Ovary (tissue), 9 donors: ENCODE measurements around the gene ZNF598. TPM values are rescaled to one million over a fixed set of nuclear protein-coding genes. Genes with fewer than 3 reads are reported as not detected.

Experiments used
- DNase-seq, 5 donors: peaks; one replicate each; pipeline ENCODE4 v3.0.0-alpha.2; 2019 to 2020
- H3K27ac ChIP-seq, 2 donors: fragments of 200-600 bp; one replicate each; pipeline versions ENCODE4 v1.5.1 to v1.8.0; 2019 to 2022
- H3K27me3 ChIP-seq: fragments of 200-600 bp; one replicate; pipeline ENCODE4 v1.8.0; 2022
- H3K36me3 ChIP-seq: fragments of 200-600 bp; sonication (generic); one replicate; pipeline ENCODE4 v1.5.1; 2019
- H3K4me1 ChIP-seq: one replicate; pipeline ENCODE4 v1.8.1; 2013; ENCODE audit warnings: mild to moderate bottlenecking, moderate library complexity; ENCODE audit not compliant: insufficient read depth
- H3K4me3 ChIP-seq: fragments of 200-600 bp; sonication (generic); one replicate; pipeline ENCODE4 v1.5.1; 2017
- H3K9me3 ChIP-seq, 2 donors: fragments of 200-600 bp in 1 of 2; sonication (generic) in 1 of 2; one replicate each; pipeline versions ENCODE4 v1.5.1 to v1.8.1; 2013 to 2019; ENCODE audit warnings: mild to moderate bottlenecking in 1 of 2, moderate library complexity in 1 of 2
- CTCF ChIP-seq, 3 donors: fragments of 450-650 bp in 2 of 3; fragments of 200-600 bp in 1 of 3; IDR thresholded peaks; one replicate each; pipeline versions ENCODE4 v1.5.1 to v1.8.0; 2016 to 2022; ENCODE audit warnings: antibody characterized with exemption in 3 of 3, mild to moderate bottlenecking in 1 of 3
- EP300 ChIP-seq: sonication (generic); formaldehyde crosslinking; IDR thresholded peaks from one replicate; pipeline ENCODE4 v1.6.1; 2017; ENCODE audit warnings: antibody characterized with exemption
- POLR2A ChIP-seq: fragments of 450-650 bp; IDR thresholded peaks from one replicate; pipeline ENCODE4 v1.6.1; 2017; ENCODE audit warnings: antibody characterized with exemption, mild to moderate bottlenecking, moderate library complexity
- WGBS, 3 donors: extraction: QIAGEN DNeasy Blood & Tissue Kit in 1 of 3; methylation state at CpG; one replicate each; pipeline versions ENCODE4 v1.1.5 to v1.1.7; 2013 to 2017; 5-methylcytosine and 5-hydroxymethylcytosine counted together
- intact Hi-C, 4 donors: fragments of 100-400 bp; cut with DNase I; formaldehyde crosslinking; loops; one replicate each; pipeline versions ENCODE4 v1.11.0 to v1.15.1; 2022 to 2023
- polyA plus RNA-seq, 2 donors: library from polyadenylated mRNA; stranded (reverse); fragments of 200-250 nt in 1 of 2; fragments of 350-450 nt in 1 of 2; fragmentation: Illumina TruSeq in 1 of 2; extraction: RNeasy Lipid Tissue Mini Kit (QIAGEN cat#74804) in 1 of 2; gene quantifications; one replicate each; pipeline ENCODE4 v1.2.3, GENCODE V29; 2013 to 2014
- total RNA-seq, 7 donors: library from RNA; depleted of rRNA in 2 of 7; stranded (reverse); fragments of >200 nt in 2 of 7; fragmentation: NEBNext Ultra II Directional in 3 of 7; extraction: Animal tissue kit (Norgen Biotek cat#: 25700) in 3 of 7; gene quantifications; one replicate each; pipeline versions ENCODE4 v1.1.0 to v1.2.4, GENCODE V29; 2016 to 2023
- donor health status: DM: no; HTN: no; CAD: no; lungs with moderate emphysema.
- donor health status: DM: no; HTN: no; CAD: no.
- donor health status: Bipolar disorder and iron deficiency.
- donor health status: DM: yes; HTN: yes; CAD: no.
- donor health status: DM: no; HTN: no; CAD: no.
- donor health status: DM: yes; HTN: yes; CAD: no.

Gene ZNF598
- total and polyA plus RNA-seq, 9 donors = 0.95 to 44.5 (median 30.3) TPM

GRCh38 chr16:2003231-2003826 is 6.3 kb downstream of the ZNF598 start:
- Histone ChIP-seq H3K9me3 (no peaks in the 10 kb centered on the region), H3K36me3 (no peaks in the 10 kb centered on the region), H3K27ac (no peak overlapping the region), H3K4me1 (peaks cover 14% of the 10 kb centered on the region), H3K27me3 (no peaks in the 10 kb centered on the region), H3K4me3 (no peak overlapping the region)
- intact Hi-C loops = no loop called here
- DNase-seq = peak in 1 of 5 donors; percentile 22
- WGBS, 3 donors = 81 to 87% (median 81%) methylated on average over 8 of the region's 8 CpGs
- TF ChIP-seq POLR2A (no peak), EP300 (no peak), CTCF (IDR thresholded peaks at IDR 0.05) (no peak)

- Histone ChIP-seq H3K9me3 (no peaks in the 10 kb centered on the region), H3K36me3 (no peaks in the 10 kb centered on the region), H3K27me3 (no peaks in the 10 kb centered on the region), H3K4me3 (no peak overlapping the region), H3K4me1 (peaks cover 16% of the 10 kb centered on the region), H3K27ac (no peak overlapping the region)
- TF ChIP-seq CTCF (IDR thresholded peaks at IDR 0.05) (no peak), EP300 (no peak), POLR2A (no peak)
- intact Hi-C loops = no loop called here
- peak in 2 of 5 donors; percentile 26 to 40 for DNase-seq
- 87 to 91% (median 90%) methylated on average over 39 to 47 of the region's 47 CpGs for WGBS, 3 donors
These were observed 7.0 kb downstream of the ZNF598 start for GRCh38 chr16:2002406-2003230.

GRCh38 chr16:2001456-2002355 is 7.9 kb downstream of the ZNF598 start:
- H3K36me3 ChIP-seq = no peaks in the 10 kb centered on the region
- no peak overlapping the region for H3K4me3 ChIP-seq
- no peak overlapping the region for H3K27ac ChIP-seq
- TF ChIP-seq CTCF (IDR thresholded peaks at IDR 0.05) (no peak), POLR2A (no peak), EP300 (no peak)
- peaks cover 10% of the 10 kb centered on the region for H3K4me1 ChIP-seq
- DNase-seq = peak in 2 of 5 donors; percentile 28 to 36
- 91 to 95% (median 92%) methylated on average over 52 to 53 of the region's 53 CpGs for WGBS, 3 donors
- H3K9me3 ChIP-seq = no peaks in the 10 kb centered on the region
- intact Hi-C loops = no loop called here
- H3K27me3 ChIP-seq = no peaks in the 10 kb centered on the region

- intact Hi-C loops = no loop called here
- Histone ChIP-seq H3K36me3 (no peaks in the 10 kb centered on the region), H3K4me1 (peaks cover 10% of the 10 kb centered on the region), H3K27me3 (no peaks in the 10 kb centered on the region), H3K27ac (no peak overlapping the region), H3K4me3 (no peak overlapping the region), H3K9me3 (no peaks in the 10 kb centered on the region)
- TF ChIP-seq EP300 (no peak), CTCF (IDR thresholded peaks at IDR 0.05) (no peak), POLR2A (no peak)
- DNase-seq = no peak
- 91 to 96% (median 96%) methylated on average over 19 of the region's 19 CpGs for WGBS, 3 donors
These were observed 8.6 kb downstream of the ZNF598 start for GRCh38 chr16:2001035-2001434.
